GM12878 (cell line): ENCODE data around the gene ANKRD13B. TPM values are rescaled to one million over a fixed set of nuclear protein-coding genes. Genes with fewer than 3 reads are reported as not detected.

Source experiments
- ATAC-seq: fragments of 200-7000 bp; cut with Tn5 transposase; 3 replicates; pipeline ENCODE4 v1.9.1; 2020; ENCODE audit warnings: mild to moderate bottlenecking, moderate library complexity
- BruUV-seq: library from RNA; stranded (reverse); fragments of 400-500 nt; replicated peaks from 2 replicates; lab custom pipeline; 2021; lab: Mats Ljungman, UMichigan
- CTCF ChIA-PET: fragments of 300-600 bp; sonication (Branson Sonifier 250); formaldehyde crosslinking; extraction: SDS; loops from one replicate; lab custom pipeline; 2021; ENCODE audit warnings: inconsistent platforms; lab: Yijun Ruan, JAX
- POLR2A ChIA-PET: fragments of 350-600 bp; formaldehyde crosslinking; extraction: SDS; loops from one replicate; lab custom pipeline; 2021; ENCODE audit warnings: inconsistent platforms; lab: Charles Lee
- RAD21 ChIA-PET: fragments of 300-600 bp; sonication (Branson Sonifier 250); formaldehyde crosslinking; loops from one replicate; lab custom pipeline; 2023; ENCODE audit warnings: antibody characterized with exemption; ENCODE audit not compliant: unreplicated experiment; lab: Charles Lee
- SMC1A ChIA-PET: fragments of 300-600 bp; sonication (Branson Sonifier 250); formaldehyde crosslinking; loops from one replicate; lab custom pipeline; 2023; ENCODE audit not compliant: unreplicated experiment, uncharacterized antibody; lab: Charles Lee
- DNase-seq: peaks from one replicate; pipeline ENCODE4 v3.0.0-alpha.2; 2011; ENCODE audit warnings: low read depth, low spot score
- FAIRE-seq: peaks from 3 replicates; lab custom pipeline; 2011; peaks lifted over from hg19 to GRCh38; lab: Jason Lieb, UNC
- H2AFZ ChIP-seq: 2 replicates; pipeline ENCODE4 v1.6.0; 2011; ENCODE audit warnings: low read depth, low read length, control low read depth; ENCODE audit not compliant: control insufficient read depth
- H3K27ac ChIP-seq: 2 replicates; pipeline ENCODE4 v1.5.1; 2011; ENCODE audit warnings: control low read depth; ENCODE audit not compliant: control insufficient read depth, insufficient read depth
- H3K27me3 ChIP-seq, 2 experiments: replicated peaks in 1 of 2; 2 replicates each; pipeline versions ENCODE4 v1.6.0 to v1.6.1; 2011; ENCODE audit warnings: low read length in 1 of 2; ENCODE audit not compliant: control insufficient read depth in 2 of 2, insufficient read depth in 2 of 2
- H3K36me3 ChIP-seq, 2 experiments: 2 replicates each; pipeline ENCODE4 v1.5.1; 2011; ENCODE audit warnings: low read length in 1 of 2; ENCODE audit not compliant: control insufficient read depth in 2 of 2, insufficient read depth in 2 of 2
- H3K4me1 ChIP-seq: 2 replicates; pipeline ENCODE4 v1.6.1; 2011; ENCODE audit warnings: mild to moderate bottlenecking, low read length, moderate library complexity, mixed read lengths; ENCODE audit not compliant: control insufficient read depth, insufficient read depth
- H3K4me2 ChIP-seq: 2 replicates; pipeline ENCODE4 v1.6.0; 2011; ENCODE audit warnings: control low read depth; ENCODE audit not compliant: control insufficient read depth, insufficient read depth
- H3K4me3 ChIP-seq: fragments of 200-600 bp; sonication (generic); 2 replicates; pipeline ENCODE4 v1.5.1; 2016
- H3K79me2 ChIP-seq: 2 replicates; pipeline ENCODE4 v1.6.0; 2011; ENCODE audit warnings: low read length; ENCODE audit not compliant: control insufficient read depth, insufficient read depth
- H3K9ac ChIP-seq: 2 replicates; pipeline ENCODE4 v1.8.0; 2011; ENCODE audit warnings: low read length, control low read depth, mixed read lengths; ENCODE audit not compliant: control insufficient read depth, insufficient read depth
- H3K9me3 ChIP-seq: replicated peaks from 3 replicates; pipeline ENCODE4 v1.5.1; 2011; ENCODE audit warnings: mild to moderate bottlenecking, low read length; ENCODE audit not compliant: control insufficient read depth, insufficient read depth
- H4K20me1 ChIP-seq: 2 replicates; pipeline ENCODE4 v1.6.0; 2011; ENCODE audit not compliant: control insufficient read depth, insufficient read depth
- DPF2 ChIP-seq: fragments of 450-650 bp; IDR thresholded peaks from 2 replicates; pipeline ENCODE4 v1.6.1; 2017; ENCODE audit warnings: mild to moderate bottlenecking
- EED ChIP-seq: sonication (generic); IDR thresholded peaks from 2 replicates; pipeline ENCODE4 v1.6.1; 2016; ENCODE audit warnings: antibody characterized with exemption, low read depth
- EGR1 ChIP-seq, 2 experiments: IDR thresholded peaks; 1 replicate in 1 of 2; 2 replicates in 1 of 2; pipeline ENCODE4 v1.6.1; 2011 to 2012; ENCODE audit warnings: low read depth in 2 of 2, low read length in 2 of 2, borderline replicate concordance in 1 of 2, mild to moderate bottlenecking in 1 of 2, moderate library complexity in 1 of 2
- FOXK2 ChIP-seq: fragments of 450-650 bp; IDR thresholded peaks from 2 replicates; pipeline ENCODE4 v1.6.1; 2017; ENCODE audit warnings: mild to moderate bottlenecking, moderate library complexity
- HDGF ChIP-seq: fragments of 450-650 bp; IDR thresholded peaks from 2 replicates; pipeline ENCODE4 v1.6.1; 2016; ENCODE audit warnings: antibody characterized with exemption
- IKZF1 ChIP-seq: fragments of 450-650 bp; conservative IDR thresholded peaks from 2 replicates; pipeline ENCODE4 v1.6.1; 2017; ENCODE audit warnings: antibody characterized with exemption, mild to moderate bottlenecking
- MAX ChIP-seq: IDR thresholded peaks from 2 replicates; pipeline ENCODE4 v1.6.1; 2012; ENCODE audit warnings: low read depth, low read length, improper control_type of control experiment
- NKRF ChIP-seq: fragments of 450-650 bp; conservative IDR thresholded peaks from 2 replicates; pipeline ENCODE4 v1.6.1; 2017; ENCODE audit warnings: mild to moderate bottlenecking, moderate library complexity
- NR2F1 ChIP-seq: fragments of 450-650 bp; conservative IDR thresholded peaks from 2 replicates; pipeline ENCODE4 v1.6.1; 2017; ENCODE audit warnings: mild to moderate bottlenecking
- REST ChIP-seq: IDR thresholded peaks from 2 replicates; pipeline ENCODE4 v1.6.1; 2012; ENCODE audit warnings: mild to moderate bottlenecking, low read depth, low read length
- RFX5 ChIP-seq: IDR thresholded peaks from 2 replicates; pipeline ENCODE4 v1.6.1; 2011; ENCODE audit warnings: low read depth, low read length, improper control_type of control experiment
- RUNX3 ChIP-seq: IDR thresholded peaks from 2 replicates; pipeline ENCODE4 v1.6.1; 2012; ENCODE audit warnings: low read length, inconsistent platforms
- SMAD1 ChIP-seq: fragments of 450-650 bp; IDR thresholded peaks from 2 replicates; pipeline ENCODE4 v1.6.1; 2018; ENCODE audit warnings: mild to moderate bottlenecking, low read depth; ENCODE audit not compliant: partially characterized antibody
- SREBF2 ChIP-seq: IDR thresholded peaks from 2 replicates; pipeline ENCODE4 v1.6.1; 2012; ENCODE audit warnings: mild to moderate bottlenecking, low read length
- TCF12 ChIP-seq: IDR thresholded peaks from 2 replicates; pipeline ENCODE4 v1.6.1; 2011; ENCODE audit warnings: low read depth, mild to moderate bottlenecking, low read length
- ZNF207 ChIP-seq: fragments of 450-650 bp; IDR thresholded peaks from 2 replicates; pipeline ENCODE4 v1.6.1; 2014; ENCODE audit warnings: antibody characterized with exemption, mild to moderate bottlenecking, borderline replicate concordance
- ZNF274 ChIP-seq: IDR thresholded peaks from one replicate; pipeline ENCODE4 v1.8.0; 2011; ENCODE audit not compliant: insufficient read length, insufficient read depth
- ZSCAN29 ChIP-seq: fragments of 450-650 bp; IDR thresholded peaks from 2 replicates; pipeline ENCODE4 v1.6.1; 2017; ENCODE audit warnings: mild to moderate bottlenecking, moderate library complexity
- WGBS: methylation state at CpG from one replicate; pipeline ENCODE4 v1.1.6; 2016; ENCODE audit warnings: low lambda C conversion rate; ENCODE audit not compliant: insufficient replicate concordance, insufficient coverage; ENCODE audit errors: missing lambda C conversion rate; 5-methylcytosine and 5-hydroxymethylcytosine counted together
- in situ Hi-C: fragments of 300-500 bp; cut with MboI; formaldehyde crosslinking; loops from 9 replicates; pipeline ENCODE4 v1.14.3; 2018; ENCODE audit warnings: mixed read lengths
- intact Hi-C: fragments of 100-400 bp; cut with micrococcal nuclease; formaldehyde crosslinking; loops from one replicate; pipeline ENCODE4 v1.14.2; 2022; ENCODE audit not compliant: unreplicated experiment
- polyA plus RNA-seq, 11 experiments: library from polyadenylated mRNA; depleted of rRNA in 4 of 11; unstranded in 6 of 11; stranded (reverse) in 5 of 11; fragments of >200 nt; fragmentation: Nextera tagmentation in 4 of 11; fragmentation: Illumina TruSeq in 1 of 11; extraction: Ambion mirVana in 4 of 11; extraction: Trizol in 1 of 11; gene quantifications; 1 replicate in 1 of 11; 2 replicates in 10 of 11; pipeline versions ENCODE4 v1.2.1 to v1.2.3, GENCODE V29; 2011 to 2016; ENCODE audit warnings: inconsistent platforms in 2 of 11, missing spikeins in 2 of 11, low read depth in 1 of 11
- total RNA-seq, 4 experiments: library from RNA; depleted of rRNA in 3 of 4; stranded (reverse); fragments of >200 nt in 3 of 4; fragmentation: Illumina TruSeq in 1 of 4; extraction: Trizol in 1 of 4; gene quantifications; 2 replicates each; pipeline versions ENCODE4 v1.2.1 to v1.2.3, GENCODE V29; 2013 to 2021

Gene ANKRD13B
- total and polyA plus RNA-seq, 10 of the 15 experiments (the other 5 are each of a cell fraction or from before 2014, with no cell fraction given), result 0.18 to 15.0 (median 2.8) TPM

- Histone ChIP-seq H3K9ac (peak overlapping the region; percentile 78), H3K27ac (peak overlapping the region; percentile 58), H3K27me3 (no peaks in the 10 kb centered on the region; a peak in 1 of 4 replicates), H3K36me3 (no peaks in the 10 kb centered on the region; a peak in 1 of 4 replicates), H3K79me2 (peaks cover 33% of the 10 kb centered on the region), H3K4me2 (peak overlapping the region; percentile 89), H2AFZ (peak overlapping the region; percentile 52), H3K4me3 (peak overlapping the region; percentile 94), H3K9me3 (no peaks in the 10 kb centered on the region), H3K4me1 (peaks cover 51% of the 10 kb centered on the region), H4K20me1 (no peaks in the 10 kb centered on the region)
- WGBS, result under 1% methylated on average over 59 of the region's 72 CpGs
- in situ Hi-C loops, result no loop called here
- ChIA-PET SMC1A (interaction anchor here (1.1 to 2.9 kb wide), 3 partner anchors 20 to 29 kb away, joined by 3 to 15 read pairs (median 7); no protein-coding TSS in a partner anchor), POLR2A (interaction anchor here (0.9 to 3.1 kb wide), 4 partner anchors 10 to 28 kb away, joined by 3 to 9 read pairs (median 4); no protein-coding TSS in a partner anchor), RAD21 (interaction anchor here (0.8 to 2.0 kb wide), 6 partner anchors 18 to 343 kb away, joined by 3 to 11 read pairs (median 4); no protein-coding TSS in a partner anchor), CTCF (interaction anchor here (1.1 to 6.7 kb wide), 8 partner anchors 8 to 342 kb away, joined by 3 to 82 read pairs (median 6); no protein-coding TSS in a partner anchor)
- peak; percentile 35 for FAIRE-seq
- intact Hi-C loops, result no loop called here
- BruUV-seq, result no TSS peak
- DNase-seq, result no peak
- peak; percentile 3 for ATAC-seq
- 0 out of 2 replicates have a peak, but pooled peaks have one; percentile 17 for TF ChIP-seq EED
- no peak for TF ChIP-seq RFX5
- TF ChIP-seq ZSCAN29, result no peak
- TF ChIP-seq REST, result no peak
- TF ChIP-seq FOXK2, result no peak
- TF ChIP-seq IKZF1, result peak; percentile 42
- peak; percentile 6; the same call in 1 of the 2 replicates for TF ChIP-seq TCF12
- TF ChIP-seq SMAD1, result no peak
- TF ChIP-seq NKRF, result peak; percentile 39; the same call in 1 of the 2 replicates
- 0 out of 2 replicates have a peak, but pooled peaks have one; percentile 40 for TF ChIP-seq ZNF207
- TF ChIP-seq MAX, result no peak
- TF ChIP-seq HDGF, result 0 out of 2 replicates have a peak, but pooled peaks have one; percentile 48
- peak; percentile 43; the same call in 1 of the 2 replicates for TF ChIP-seq RUNX3
- TF ChIP-seq DPF2, result peak; percentile 44; the same call in 1 of the 2 replicates
- peak in 1 of 2 experiments; percentile 81; a peak in 2 of 3 replicates for TF ChIP-seq EGR1 (IDR thresholded peaks at IDR 0.05; ENCODE audit: borderline replicate concordance in 1 of 2, low read depth in 2 of 2, low read length in 2 of 2)
- no peak for TF ChIP-seq SREBF2
- no peak for TF ChIP-seq ZNF274
- 0 out of 2 replicates have a peak, but pooled peaks have one; percentile 16 for TF ChIP-seq NR2F1
Observed at GRCh38 chr17:29588562-29589411, 4.1 kb upstream of the ANKRD13B start.
